NCI-H187 treated with DMSO at 0.1 percent for 48 hours (cell line): ENCODE data around the gene CC2D2A.

Experiments
- DNase-seq: peaks from one replicate; lab custom pipeline; 2025; lab: John Stamatoyannopoulos, UW

Gene CC2D2A

GRCh38 chr4:15466596-15466995, 3.1 kb upstream of the CC2D2A start:
- no peak for DNase-seq

- DNase-seq: no peak
These were observed 420 bp downstream of the CC2D2A start for GRCh38 chr4:15470128-15470475.

- DNase-seq: no peak
These were observed 6.7 kb downstream of the CC2D2A start for GRCh38 chr4:15476396-15476795.

- DNase-seq: no peak
These were observed 9.0 kb downstream of the CC2D2A start for GRCh38 chr4:15478724-15479088.

- no peak for DNase-seq
These were observed 9.6 kb downstream of the CC2D2A start for GRCh38 chr4:15479089-15479912.

GRCh38 chr4:15479913-15480185, 10.2 kb downstream of the CC2D2A start:
- no peak for DNase-seq

GRCh38 chr4:15481961-15482745, 12.5 kb downstream of the CC2D2A start:
- no peak for DNase-seq

GRCh38 chr4:15482842-15483241, 13.2 kb downstream of the CC2D2A start:
- no peak for DNase-seq

- no peak for DNase-seq
These were observed 18.5 kb downstream of the CC2D2A start for GRCh38 chr4:15488136-15488535.

GRCh38 chr4:15488658-15489470, 19.2 kb downstream of the CC2D2A start:
- DNase-seq: no peak

- DNase-seq: no peak
These were observed 19.9 kb downstream of the CC2D2A start for GRCh38 chr4:15489551-15489950.

- DNase-seq: no peak
These were observed 23.7 kb downstream of the CC2D2A start for GRCh38 chr4:15493411-15493810.

GRCh38 chr4:15495621-15496020, 25.9 kb downstream of the CC2D2A start:
- no peak for DNase-seq

- no peak for DNase-seq
These were observed 28.7 kb downstream of the CC2D2A start for GRCh38 chr4:15498356-15498755.

GRCh38 chr4:15500701-15501100, 31.0 kb downstream of the CC2D2A start:
- DNase-seq: no peak

GRCh38 chr4:15501941-15502340, 32.3 kb downstream of the CC2D2A start:
- DNase-seq: no peak

GRCh38 chr4:15502384-15502783, 32.7 kb downstream of the CC2D2A start:
- DNase-seq: no peak

- DNase-seq: no peak
These were observed 34.4 kb downstream of the CC2D2A start for GRCh38 chr4:15504041-15504440.

GRCh38 chr4:15506464-15506863, 36.8 kb downstream of the CC2D2A start:
- no peak for DNase-seq

- DNase-seq: no peak
These were observed 38.0 kb downstream of the CC2D2A start for GRCh38 chr4:15507679-15508078.

GRCh38 chr4:15510961-15511360, 41.3 kb downstream of the CC2D2A start:
- DNase-seq: no peak

GRCh38 chr4:15513545-15513944, 43.9 kb downstream of the CC2D2A start:
- no peak for DNase-seq

- DNase-seq: no peak
These were observed 45.4 kb downstream of the CC2D2A start for GRCh38 chr4:15515106-15515505.
